ENCODE measurements around the gene INTS4. TPM values are rescaled to one million over a fixed set of nuclear protein-coding genes. Genes with fewer than 3 reads are reported as not detected.

INTS4 gene
- total and polyA plus RNA-seq, 2 donors from 2014 or later: 16.7 to 34.6 TPM

DNA sequence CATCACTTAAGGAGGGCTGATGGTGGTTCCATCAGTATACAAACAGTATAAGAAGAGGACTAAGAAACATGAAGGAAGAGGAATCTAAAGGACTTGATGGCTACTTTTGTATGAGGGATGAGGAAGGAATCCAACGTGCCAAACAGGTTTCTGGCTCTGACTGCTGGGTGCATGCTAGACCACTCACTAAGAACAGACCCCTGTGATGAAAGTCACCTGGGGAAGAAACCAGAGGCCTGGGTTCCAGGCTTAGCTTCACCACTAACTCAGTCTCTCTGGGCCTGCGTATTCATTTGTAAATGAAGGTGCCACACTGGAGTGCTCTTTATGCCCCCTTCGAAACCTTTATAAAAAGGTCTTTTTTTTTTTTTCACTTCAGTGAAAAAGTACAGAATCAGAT lies 118.4 kb downstream of the INTS4 start:
- Histone ChIP-seq H3K27me3 (ENCODE audit: control insufficient read depth, insufficient read depth, low read length) (no peaks in the 10 kb centered on the region), H3K4me1 (ENCODE audit: control insufficient read depth in 2 of 3, insufficient read depth in 2 of 3, low read depth in 1 of 3, low read length in 3 of 3) (no peaks in the 10 kb centered on the region), H3K9me3 (ENCODE audit: control insufficient read depth in 2 of 3, insufficient read depth in 1 of 3, low read length in 3 of 3) (no peaks in the 10 kb centered on the region), H3K4me3 (ENCODE audit: low read length in 3 of 3) (no peak overlapping the region), H3K36me3 (ENCODE audit: control insufficient read depth in 2 of 3, insufficient read depth in 3 of 3, low read length in 3 of 3) (peaks cover 0 to 22% (median 10%) of the 10 kb centered on the region in 3 donors), H3K9ac (ENCODE audit: low read length in 3 of 3) (no peak overlapping the region), H3K27ac (ENCODE audit: low read depth in 2 of 2, low read length in 2 of 2) (no peak overlapping the region)
- TF ChIP-seq, protein P1, sequence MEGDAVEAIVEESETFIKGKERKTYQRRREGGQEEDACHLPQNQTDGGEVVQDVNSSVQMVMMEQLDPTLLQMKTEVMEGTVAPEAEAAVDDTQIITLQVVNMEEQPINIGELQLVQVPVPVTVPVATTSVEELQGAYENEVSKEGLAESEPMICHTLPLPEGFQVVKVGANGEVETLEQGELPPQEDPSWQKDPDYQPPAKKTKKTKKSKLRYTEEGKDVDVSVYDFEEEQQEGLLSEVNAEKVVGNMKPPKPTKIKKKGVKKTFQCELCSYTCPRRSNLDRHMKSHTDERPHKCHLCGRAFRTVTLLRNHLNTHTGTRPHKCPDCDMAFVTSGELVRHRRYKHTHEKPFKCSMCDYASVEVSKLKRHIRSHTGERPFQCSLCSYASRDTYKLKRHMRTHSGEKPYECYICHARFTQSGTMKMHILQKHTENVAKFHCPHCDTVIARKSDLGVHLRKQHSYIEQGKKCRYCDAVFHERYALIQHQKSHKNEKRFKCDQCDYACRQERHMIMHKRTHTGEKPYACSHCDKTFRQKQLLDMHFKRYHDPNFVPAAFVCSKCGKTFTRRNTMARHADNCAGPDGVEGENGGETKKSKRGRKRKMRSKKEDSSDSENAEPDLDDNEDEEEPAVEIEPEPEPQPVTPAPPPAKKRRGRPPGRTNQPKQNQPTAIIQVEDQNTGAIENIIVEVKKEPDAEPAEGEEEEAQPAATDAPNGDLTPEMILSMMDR (IDR thresholded peaks at IDR 0.05; ENCODE audit: borderline replicate concordance, extremely low read depth, insufficient read depth): no peak
- no peak for DNase-seq
- FAIRE-seq: no peak
- intact Hi-C loops (cut with DNase I): no loop called here

DNA sequence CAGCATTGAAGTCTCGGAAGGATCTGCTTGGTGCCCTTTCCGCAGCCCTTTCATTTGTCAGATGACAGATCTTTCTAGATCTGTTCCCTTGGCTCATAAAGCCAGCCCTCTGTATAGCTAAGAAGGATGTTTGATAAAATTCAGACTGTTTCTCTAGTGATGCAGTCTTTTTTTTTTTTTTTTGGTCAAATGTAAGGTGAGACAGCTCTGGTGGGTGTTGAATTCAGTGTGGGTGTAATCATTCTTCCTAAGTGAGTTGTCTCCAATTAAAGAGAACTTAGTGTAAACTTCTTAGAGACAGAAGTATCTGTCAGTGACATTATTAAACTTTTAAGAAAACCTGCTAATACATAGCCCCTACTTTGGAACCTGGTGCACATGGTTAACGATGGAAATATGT lies 120.3 kb downstream of the INTS4 start:
- no peaks in the 10 kb centered on the region for H3K9me3 ChIP-seq (ENCODE audit: control insufficient read depth in 2 of 3, insufficient read depth in 1 of 3, low read length in 3 of 3)
- no peak overlapping the region for H3K9ac ChIP-seq (ENCODE audit: low read length in 3 of 3)
- intact Hi-C loops (cut with DNase I): no loop called here
- no peak overlapping the region for H3K27ac ChIP-seq (ENCODE audit: low read depth in 2 of 2, low read length in 2 of 2)
- peaks cover 2 to 16% (median 6%) of the 10 kb centered on the region in 3 donors for H3K36me3 ChIP-seq (ENCODE audit: control insufficient read depth in 2 of 3, insufficient read depth in 3 of 3, low read length in 3 of 3)
- no peak for DNase-seq
- H3K4me1 ChIP-seq (ENCODE audit: control insufficient read depth in 2 of 3, insufficient read depth in 2 of 3, low read depth in 1 of 3, low read length in 3 of 3): no peaks in the 10 kb centered on the region
- TF ChIP-seq, protein P1 (IDR thresholded peaks at IDR 0.05; ENCODE audit: borderline replicate concordance, extremely low read depth, insufficient read depth): no peak
- H3K27me3 ChIP-seq (ENCODE audit: control insufficient read depth, insufficient read depth, low read length): no peaks in the 10 kb centered on the region
- H3K4me3 ChIP-seq (ENCODE audit: low read length in 3 of 3): no peak overlapping the region
- FAIRE-seq: no peak

DNA sequence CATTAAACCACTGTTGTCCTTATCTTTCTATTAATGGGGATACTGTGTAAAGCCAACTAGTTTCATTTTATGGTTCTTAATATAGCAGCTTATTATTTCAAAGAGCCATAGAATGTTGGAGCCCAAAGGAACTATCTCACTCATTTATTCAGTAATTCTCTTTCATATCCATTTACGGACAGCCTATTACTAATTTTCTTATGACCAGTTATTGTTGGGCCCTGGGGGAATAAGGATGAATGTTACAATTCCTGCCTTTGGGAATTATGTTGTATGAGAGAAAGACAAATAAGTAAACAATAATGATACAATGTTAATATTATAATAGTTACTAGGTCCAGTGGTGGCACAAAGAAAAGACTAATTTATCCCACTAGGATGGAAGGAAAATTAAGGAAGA lies 121.1 kb downstream of the INTS4 start:
- H3K9ac ChIP-seq (ENCODE audit: low read length in 3 of 3): no peak overlapping the region
- FAIRE-seq (no peak), DNase-seq (no peak)
- H3K27me3 ChIP-seq (ENCODE audit: control insufficient read depth, insufficient read depth, low read length): no peaks in the 10 kb centered on the region
- intact Hi-C loops (cut with DNase I): no loop called here
- H3K27ac ChIP-seq (ENCODE audit: low read depth in 2 of 2, low read length in 2 of 2): no peak overlapping the region
- H3K36me3 ChIP-seq (ENCODE audit: control insufficient read depth in 2 of 3, insufficient read depth in 3 of 3, low read length in 3 of 3): peaks cover 2 to 11% (median 5%) of the 10 kb centered on the region in 3 donors
- no peak overlapping the region for H3K4me3 ChIP-seq (ENCODE audit: low read length in 3 of 3)
- TF ChIP-seq, protein P1 (IDR thresholded peaks at IDR 0.05; ENCODE audit: borderline replicate concordance, extremely low read depth, insufficient read depth): no peak
- H3K4me1 ChIP-seq (ENCODE audit: control insufficient read depth in 2 of 3, insufficient read depth in 2 of 3, low read depth in 1 of 3, low read length in 3 of 3): no peaks in the 10 kb centered on the region
- H3K9me3 ChIP-seq (ENCODE audit: control insufficient read depth in 2 of 3, insufficient read depth in 1 of 3, low read length in 3 of 3): no peaks in the 10 kb centered on the region

DNA sequence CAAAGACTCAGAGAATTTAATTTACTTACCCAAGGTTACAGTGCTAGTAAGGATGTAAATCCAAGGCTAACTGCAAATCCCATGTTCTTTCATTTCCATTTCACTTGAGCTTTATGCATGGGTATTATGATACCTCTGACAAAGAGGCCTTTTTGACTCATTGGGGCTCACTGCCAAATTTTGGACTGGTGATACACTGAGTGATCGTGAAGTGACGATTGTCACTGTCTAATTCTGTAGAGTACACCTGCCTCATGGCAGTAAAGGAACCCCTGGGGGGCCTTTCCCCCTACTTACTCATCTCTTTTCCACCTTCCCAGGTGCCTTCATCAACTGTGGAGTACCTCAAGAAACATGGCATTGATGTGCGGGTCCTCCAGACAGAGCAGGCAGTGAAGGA lies 122.6 kb downstream of the INTS4 start:
- peaks cover 2 to 10% (median 4%) of the 10 kb centered on the region in 3 donors for H3K36me3 ChIP-seq (ENCODE audit: control insufficient read depth in 2 of 3, insufficient read depth in 3 of 3, low read length in 3 of 3)
- no peaks in the 10 kb centered on the region for H3K27me3 ChIP-seq (ENCODE audit: control insufficient read depth, insufficient read depth, low read length)
- no peak overlapping the region for H3K9ac ChIP-seq (ENCODE audit: low read length in 3 of 3)
- H3K9me3 ChIP-seq (ENCODE audit: control insufficient read depth in 2 of 3, insufficient read depth in 1 of 3, low read length in 3 of 3): no peaks in the 10 kb centered on the region
- no peak overlapping the region for H3K27ac ChIP-seq (ENCODE audit: low read depth in 2 of 2, low read length in 2 of 2)
- TF ChIP-seq, protein P1 (IDR thresholded peaks at IDR 0.05; ENCODE audit: borderline replicate concordance, extremely low read depth, insufficient read depth): no peak
- FAIRE-seq: no peak
- DNase-seq: no peak
- H3K4me3 ChIP-seq (ENCODE audit: low read length in 3 of 3): no peak overlapping the region
- H3K4me1 ChIP-seq (ENCODE audit: control insufficient read depth in 2 of 3, insufficient read depth in 2 of 3, low read depth in 1 of 3, low read length in 3 of 3): no peaks in the 10 kb centered on the region
- intact Hi-C loops (cut with DNase I): no loop called here

Measured in kidney (tissue), 14 donors.